GM12891 (cell line): ENCODE measurements around the gene ELAC1.

Source experiments
- PAX5 ChIP-seq: IDR thresholded peaks from 2 replicates; pipeline ENCODE4 v1.6.1; 2011; ENCODE audit warnings: low read length, moderate library complexity, mild to moderate bottlenecking; ENCODE audit not compliant: insufficient read depth, severe bottlenecking
- POLR2A ChIP-seq: IDR thresholded peaks from 2 replicates; pipeline ENCODE4 v1.6.1; 2011; ENCODE audit warnings: low read depth, low read length, control low read depth
- POLR2AphosphoS5 ChIP-seq: IDR thresholded peaks from 2 replicates; pipeline ENCODE4 v1.6.1; 2011; ENCODE audit warnings: low read depth, low read length, control low read depth
- TAF1 ChIP-seq: IDR thresholded peaks from 2 replicates; pipeline ENCODE4 v1.6.1; 2011; ENCODE audit warnings: low read depth, low read length, control low read depth

GRCh38 chr18:50989711-50990110, 21.9 kb downstream of the ELAC1 start:
- TF ChIP-seq POLR2A (no peak), TAF1 (no peak), POLR2AphosphoS5 (no peak), PAX5 (no peak)
